GM12891 (cell line): ENCODE measurements around the gene ZNF827.

Experiments used
- PAX5 ChIP-seq: IDR thresholded peaks from 2 replicates; pipeline ENCODE4 v1.6.1; 2011; ENCODE audit warnings: low read length, moderate library complexity, mild to moderate bottlenecking; ENCODE audit not compliant: insufficient read depth, severe bottlenecking
- POLR2A ChIP-seq: IDR thresholded peaks from 2 replicates; pipeline ENCODE4 v1.6.1; 2011; ENCODE audit warnings: low read depth, low read length, control low read depth
- POLR2AphosphoS5 ChIP-seq: IDR thresholded peaks from 2 replicates; pipeline ENCODE4 v1.6.1; 2011; ENCODE audit warnings: low read depth, low read length, control low read depth
- POU2F2 ChIP-seq: IDR thresholded peaks from 2 replicates; pipeline ENCODE4 v1.6.1; 2011; ENCODE audit warnings: low read depth, mild to moderate bottlenecking, control low read depth, low read length, moderate library complexity
- SPI1 ChIP-seq: IDR thresholded peaks from 2 replicates; pipeline ENCODE4 v1.6.1; 2011; ENCODE audit warnings: low read depth, low read length, control low read depth
- TAF1 ChIP-seq: IDR thresholded peaks from 2 replicates; pipeline ENCODE4 v1.6.1; 2011; ENCODE audit warnings: low read depth, low read length, control low read depth

GRCh38 chr4:145784036-145784435 lies 154.6 kb downstream of the ZNF827 start:
- TF ChIP-seq POLR2A (no peak), POLR2AphosphoS5 (no peak), TAF1 (no peak), PAX5 (no peak), SPI1 (no peak), POU2F2 (no peak)
